ENCODE measurements around the gene STAT5B. TPM values are rescaled to one million over a fixed set of nuclear protein-coding genes. Genes with fewer than 3 reads are reported as not detected.
A peak's percentile ranks its signal among the peaks of the same experiment; 100 is the strongest.

STAT5B gene
- total and polyA plus RNA-seq, 9 of the 15 experiments (the other 6 are each of a cell fraction or from before 2014, with no cell fraction given), result 20.8 to 176 (median 92.4) TPM

- TF ChIP-seq, protein P1, sequence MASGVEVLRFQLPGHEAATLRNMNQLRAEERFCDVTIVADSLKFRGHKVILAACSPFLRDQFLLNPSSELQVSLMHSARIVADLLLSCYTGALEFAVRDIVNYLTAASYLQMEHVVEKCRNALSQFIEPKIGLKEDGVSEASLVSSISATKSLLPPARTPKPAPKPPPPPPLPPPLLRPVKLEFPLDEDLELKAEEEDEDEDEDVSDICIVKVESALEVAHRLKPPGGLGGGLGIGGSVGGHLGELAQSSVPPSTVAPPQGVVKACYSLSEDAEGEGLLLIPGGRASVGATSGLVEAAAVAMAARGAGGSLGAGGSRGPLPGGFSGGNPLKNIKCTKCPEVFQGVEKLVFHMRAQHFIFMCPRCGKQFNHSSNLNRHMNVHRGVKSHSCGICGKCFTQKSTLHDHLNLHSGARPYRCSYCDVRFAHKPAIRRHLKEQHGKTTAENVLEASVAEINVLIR (CRISPR knock-in tag; IDR thresholded peaks at IDR 0.05), result no peak
- TF ChIP-seq GABPA (tag; conservative IDR thresholded peaks at IDR 0.05; ENCODE audit: low read depth), result no peak
- TF ChIP-seq ZNF277 (CRISPR knock-in tag; IDR thresholded peaks at IDR 0.05; ENCODE audit: borderline replicate concordance), result no peak
- no peak for TF ChIP-seq ZNF644 (tag; IDR thresholded peaks at IDR 0.05; ENCODE audit: low read depth)
- TF ChIP-seq BCL6 (CRISPR knock-in tag; IDR thresholded peaks at IDR 0.05), result no peak
- TF ChIP-seq, protein P2, sequence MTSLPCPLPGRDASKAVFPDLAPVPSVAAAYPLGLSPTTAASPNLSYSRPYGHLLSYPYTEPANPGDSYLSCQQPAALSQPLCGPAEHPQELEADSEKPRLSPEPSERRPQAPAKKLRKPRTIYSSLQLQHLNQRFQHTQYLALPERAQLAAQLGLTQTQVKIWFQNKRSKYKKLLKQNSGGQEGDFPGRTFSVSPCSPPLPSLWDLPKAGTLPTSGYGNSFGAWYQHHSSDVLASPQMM (CRISPR knock-in tag; IDR thresholded peaks at IDR 0.05), result no peak
- TF ChIP-seq, protein P3, sequence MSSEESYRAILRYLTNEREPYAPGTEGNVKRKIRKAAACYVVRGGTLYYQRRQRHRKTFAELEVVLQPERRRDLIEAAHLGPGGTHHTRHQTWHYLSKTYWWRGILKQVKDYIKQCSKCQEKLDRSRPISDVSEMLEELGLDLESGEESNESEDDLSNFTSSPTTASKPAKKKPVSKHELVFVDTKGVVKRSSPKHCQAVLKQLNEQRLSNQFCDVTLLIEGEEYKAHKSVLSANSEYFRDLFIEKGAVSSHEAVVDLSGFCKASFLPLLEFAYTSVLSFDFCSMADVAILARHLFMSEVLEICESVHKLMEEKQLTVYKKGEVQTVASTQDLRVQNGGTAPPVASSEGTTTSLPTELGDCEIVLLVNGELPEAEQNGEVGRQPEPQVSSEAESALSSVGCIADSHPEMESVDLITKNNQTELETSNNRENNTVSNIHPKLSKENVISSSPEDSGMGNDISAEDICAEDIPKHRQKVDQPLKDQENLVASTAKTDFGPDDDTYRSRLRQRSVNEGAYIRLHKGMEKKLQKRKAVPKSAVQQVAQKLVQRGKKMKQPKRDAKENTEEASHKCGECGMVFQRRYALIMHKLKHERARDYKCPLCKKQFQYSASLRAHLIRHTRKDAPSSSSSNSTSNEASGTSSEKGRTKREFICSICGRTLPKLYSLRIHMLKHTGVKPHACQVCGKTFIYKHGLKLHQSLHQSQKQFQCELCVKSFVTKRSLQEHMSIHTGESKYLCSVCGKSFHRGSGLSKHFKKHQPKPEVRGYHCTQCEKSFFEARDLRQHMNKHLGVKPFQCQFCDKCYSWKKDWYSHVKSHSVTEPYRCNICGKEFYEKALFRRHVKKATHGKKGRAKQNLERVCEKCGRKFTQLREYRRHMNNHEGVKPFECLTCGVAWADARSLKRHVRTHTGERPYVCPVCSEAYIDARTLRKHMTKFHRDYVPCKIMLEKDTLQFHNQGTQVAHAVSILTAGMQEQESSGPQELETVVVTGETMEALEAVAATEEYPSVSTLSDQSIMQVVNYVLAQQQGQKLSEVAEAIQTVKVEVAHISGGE (CRISPR knock-in tag; IDR thresholded peaks at IDR 0.05), result peak in 1 of 3 experiments; percentile 13; a peak in 1 of 6 replicates
- TF ChIP-seq ZNF282 (CRISPR knock-in tag; IDR thresholded peaks at IDR 0.05), result no peak
- no peak for TF ChIP-seq FIP1L1 (IDR thresholded peaks at IDR 0.05; ENCODE audit: low read depth, low read length, poor library complexity, severe bottlenecking)
- no peak for TF ChIP-seq ZNF76 (CRISPR knock-in tag; IDR thresholded peaks at IDR 0.05; ENCODE audit: borderline replicate concordance)
- no peak for TF ChIP-seq KLF16 (IDR thresholded peaks at IDR 0.05)
- TF ChIP-seq KLF10 (CRISPR knock-in tag; IDR thresholded peaks at IDR 0.05), result no peak
- TF ChIP-seq CBFB (CRISPR knock-in tag; IDR thresholded peaks at IDR 0.05), result no peak
- peak; percentile 65 for TF ChIP-seq TBP (optimal IDR thresholded peaks at IDR 0.05; ENCODE audit: low read depth, low read length)
- TF ChIP-seq TSC22D4 (tag; IDR thresholded peaks at IDR 0.05), result no peak
- no peak for TF ChIP-seq ZNF584 (CRISPR knock-in tag; IDR thresholded peaks at IDR 0.05; ENCODE audit: low read depth)
- no peak for TF ChIP-seq SP1 (CRISPR knock-in tag; IDR thresholded peaks at IDR 0.05)
- no peak for TF ChIP-seq ETV5 (CRISPR knock-in tag; IDR thresholded peaks at IDR 0.05; ENCODE audit: low read depth)
- TF ChIP-seq NBN (IDR thresholded peaks at IDR 0.05; ENCODE audit: low read depth), result peak; percentile 82
- peak; percentile 69 for TF ChIP-seq POLR2AphosphoS5 (IDR thresholded peaks at IDR 0.05; ENCODE audit: control insufficient read depth, insufficient read depth, low read depth, low read length)
- no peak for TF ChIP-seq NFXL1 (CRISPR knock-in tag; IDR thresholded peaks at IDR 0.05)
- TF ChIP-seq SNIP1 (IDR thresholded peaks at IDR 0.05; ENCODE audit: low read depth), result no peak
- no peak for TF ChIP-seq TCFL5 (CRISPR knock-in tag; conservative IDR thresholded peaks at IDR 0.05)
Observed at GRCh38 chr17:42311240-42312034, 35.2 kb upstream of the STAT5B start (continued).

Measured in K562 (cell line).